Type B pancreatic cell (in vitro differentiated cells): ENCODE measurements around the gene DOK5. TPM values are rescaled to one million over a fixed set of nuclear protein-coding genes. Genes with fewer than 3 reads are reported as not detected.

Experiments
- DNase-seq: peaks from one replicate; pipeline ENCODE4 v3.0.0; 2021; ENCODE audit warnings: mixed read lengths; ENCODE audit not compliant: unreplicated experiment; ENCODE audit errors: extremely low spot score
- H3K27ac Mint-ChIP-seq: 2 replicates; pipeline ENCODE4 v1.8.0; 2021; ENCODE audit warnings: mild to moderate bottlenecking, mixed read lengths
- H3K27me3 Mint-ChIP-seq: 2 replicates; pipeline ENCODE4 v1.8.0; 2021; ENCODE audit warnings: mixed read lengths
- H3K36me3 Mint-ChIP-seq: 2 replicates; pipeline ENCODE4 v1.8.0; 2021; ENCODE audit warnings: mixed read lengths
- H3K4me1 Mint-ChIP-seq: one replicate; pipeline ENCODE4 v1.8.0; 2021; ENCODE audit warnings: mixed read lengths; ENCODE audit not compliant: unreplicated experiment
- H3K4me3 Mint-ChIP-seq: 2 replicates; pipeline ENCODE4 v1.8.0; 2021; ENCODE audit warnings: mild to moderate bottlenecking, mixed read lengths
- H3K9me3 Mint-ChIP-seq: 2 replicates; pipeline ENCODE4 v1.8.0; 2021; ENCODE audit warnings: mixed read lengths
- total RNA-seq: library from RNA; stranded (reverse); gene quantifications from 2 replicates; pipeline ENCODE4 v1.2.1, GENCODE V29; 2021; ENCODE audit warnings: low replicate concordance
- TF ChIP-seq, protein P1 (sequence below): fragments of 200-600 bp; sonication (generic); conservative IDR thresholded peaks from 2 replicates; pipeline ENCODE4 v1.5.0; 2021; ENCODE audit warnings: antibody characterized with exemption, mild to moderate bottlenecking

DOK5 gene
- total RNA-seq, 1 donor from 2014 or later = 26.9 TPM

DNA sequence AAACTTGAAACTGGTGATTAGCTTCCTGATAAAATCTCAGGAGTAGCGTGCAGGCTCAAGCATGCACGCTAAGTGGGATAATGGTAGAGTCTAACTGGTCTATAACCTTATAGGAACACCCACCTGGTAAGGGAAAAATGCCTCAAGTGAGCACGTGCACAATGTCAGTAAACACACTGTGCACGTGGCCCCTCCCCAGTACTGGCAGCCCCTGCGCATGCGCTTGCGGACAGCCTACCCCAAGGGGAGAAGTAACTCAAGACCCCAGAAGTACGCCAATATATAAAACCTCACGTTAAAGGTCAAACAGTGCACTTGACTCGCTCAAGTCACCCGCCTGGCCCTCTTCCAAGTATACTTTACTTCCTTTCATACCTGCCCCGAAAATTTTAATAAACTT is 23.1 kb upstream of the DOK5 start:
- peaks cover 13% of the 10 kb centered on the region for H3K27me3 Mint-ChIP-seq
- TF ChIP-seq, protein P1, sequence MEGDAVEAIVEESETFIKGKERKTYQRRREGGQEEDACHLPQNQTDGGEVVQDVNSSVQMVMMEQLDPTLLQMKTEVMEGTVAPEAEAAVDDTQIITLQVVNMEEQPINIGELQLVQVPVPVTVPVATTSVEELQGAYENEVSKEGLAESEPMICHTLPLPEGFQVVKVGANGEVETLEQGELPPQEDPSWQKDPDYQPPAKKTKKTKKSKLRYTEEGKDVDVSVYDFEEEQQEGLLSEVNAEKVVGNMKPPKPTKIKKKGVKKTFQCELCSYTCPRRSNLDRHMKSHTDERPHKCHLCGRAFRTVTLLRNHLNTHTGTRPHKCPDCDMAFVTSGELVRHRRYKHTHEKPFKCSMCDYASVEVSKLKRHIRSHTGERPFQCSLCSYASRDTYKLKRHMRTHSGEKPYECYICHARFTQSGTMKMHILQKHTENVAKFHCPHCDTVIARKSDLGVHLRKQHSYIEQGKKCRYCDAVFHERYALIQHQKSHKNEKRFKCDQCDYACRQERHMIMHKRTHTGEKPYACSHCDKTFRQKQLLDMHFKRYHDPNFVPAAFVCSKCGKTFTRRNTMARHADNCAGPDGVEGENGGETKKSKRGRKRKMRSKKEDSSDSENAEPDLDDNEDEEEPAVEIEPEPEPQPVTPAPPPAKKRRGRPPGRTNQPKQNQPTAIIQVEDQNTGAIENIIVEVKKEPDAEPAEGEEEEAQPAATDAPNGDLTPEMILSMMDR = no peak
- DNase-seq = no peak
- H3K9me3 Mint-ChIP-seq = peaks cover 10% of the 10 kb centered on the region
- H3K36me3 Mint-ChIP-seq = peaks cover 4% of the 10 kb centered on the region
- H3K4me1 Mint-ChIP-seq = no peaks in the 10 kb centered on the region
- H3K4me3 Mint-ChIP-seq = no peak overlapping the region
- H3K27ac Mint-ChIP-seq = no peak overlapping the region

DNA sequence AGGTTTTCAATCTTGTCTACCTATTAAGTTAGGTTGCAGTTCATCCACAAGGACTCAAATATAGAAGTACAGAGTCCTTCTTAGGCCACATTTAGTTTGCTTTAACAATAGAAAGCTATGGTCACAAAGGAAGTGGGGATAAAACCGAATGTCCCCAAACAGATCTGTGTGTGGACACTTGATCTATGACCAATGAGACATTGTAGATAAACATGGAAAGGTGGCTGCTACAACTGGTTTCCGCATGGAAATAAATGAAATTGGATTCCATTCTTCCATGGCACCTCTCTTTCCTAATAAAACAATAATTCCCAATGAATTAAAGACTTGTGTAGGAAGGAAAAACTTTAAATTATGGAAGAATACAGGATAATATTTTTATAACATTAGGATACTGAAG is 20.4 kb upstream of the DOK5 start:
- no peaks in the 10 kb centered on the region for H3K4me1 Mint-ChIP-seq

DNA sequence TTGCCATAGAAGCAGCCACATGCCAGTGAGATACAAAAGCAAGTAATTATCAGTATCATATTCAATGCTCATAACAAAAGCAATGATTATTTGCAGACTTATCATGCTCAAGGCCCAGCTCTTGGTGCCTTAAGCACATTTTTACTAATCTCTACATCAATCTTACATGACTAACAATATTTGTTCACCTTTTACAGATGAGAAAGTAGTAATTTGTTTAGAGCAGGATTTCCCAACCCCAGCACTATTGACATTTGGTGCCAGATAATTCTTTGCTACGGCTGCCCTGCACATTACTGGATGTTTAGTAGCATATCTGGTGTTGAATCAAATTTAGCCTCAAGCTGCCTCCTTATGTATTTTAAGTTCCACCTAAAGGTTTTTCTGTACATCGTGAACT is 19.0 kb upstream of the DOK5 start:
- H3K4me3 Mint-ChIP-seq = no peak overlapping the region
- no peak for DNase-seq
- peaks cover 10% of the 10 kb centered on the region for H3K9me3 Mint-ChIP-seq
- H3K36me3 Mint-ChIP-seq = peaks cover 4% of the 10 kb centered on the region
- TF ChIP-seq, protein P1 = no peak
- no peaks in the 10 kb centered on the region for H3K4me1 Mint-ChIP-seq
- no peaks in the 10 kb centered on the region for H3K27me3 Mint-ChIP-seq
- H3K27ac Mint-ChIP-seq = no peak overlapping the region

More for the DNA sequence above, 20.4 kb upstream of the DOK5 start:
- DNase-seq = no peak
- Mint-ChIP-seq H3K27me3 (no peaks in the 10 kb centered on the region), H3K4me3 (no peak overlapping the region), H3K36me3 (peaks cover 4% of the 10 kb centered on the region), H3K9me3 (peaks cover 10% of the 10 kb centered on the region), H3K27ac (no peak overlapping the region)
- TF ChIP-seq, protein P1 = no peak

DNA sequence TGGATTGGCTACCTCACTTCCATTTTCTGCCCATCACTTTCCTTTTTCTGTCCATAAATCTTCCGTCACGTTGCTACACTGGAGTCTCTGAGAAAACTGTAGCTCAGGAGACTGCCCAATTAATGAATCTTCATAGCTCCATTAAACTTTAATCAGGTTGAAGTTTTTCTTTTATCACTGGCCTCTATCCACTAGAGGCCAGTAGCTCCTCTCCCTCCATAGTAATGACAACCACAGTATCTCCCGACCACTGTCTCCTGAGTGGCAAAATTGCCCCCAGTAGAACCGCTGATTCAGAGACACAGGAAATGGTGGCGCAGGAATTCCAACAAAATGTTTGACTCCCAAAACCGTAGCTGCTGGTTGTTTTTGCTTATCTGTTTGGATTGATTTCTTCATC is 18.4 kb upstream of the DOK5 start:
- Mint-ChIP-seq H3K36me3 (peaks cover 4% of the 10 kb centered on the region), H3K27ac (no peak overlapping the region), H3K4me3 (no peak overlapping the region), H3K27me3 (no peaks in the 10 kb centered on the region), H3K9me3 (peaks cover 10% of the 10 kb centered on the region), H3K4me1 (no peaks in the 10 kb centered on the region)
- no peak for DNase-seq
- TF ChIP-seq, protein P1 = no peak

DNA sequence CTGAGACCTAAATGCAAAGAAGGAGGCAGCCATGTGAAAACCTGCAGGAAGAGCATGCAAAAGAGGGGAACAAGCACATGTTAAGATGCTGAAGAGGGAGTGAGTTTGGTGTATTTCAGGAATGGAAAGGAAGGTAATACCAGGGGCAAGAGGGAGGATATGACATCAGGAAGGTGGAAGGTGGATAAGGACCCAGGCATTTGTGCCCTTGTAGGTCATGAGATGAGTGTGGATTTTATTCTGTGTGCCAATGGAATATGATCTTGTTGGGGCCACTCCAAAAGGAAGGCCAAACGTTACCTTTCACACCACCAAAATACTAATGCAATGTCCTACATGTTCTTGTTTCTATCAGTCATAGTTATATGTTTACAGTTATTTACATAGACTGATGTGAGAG is 17.2 kb upstream of the DOK5 start:
- DNase-seq = no peak
- peaks cover 3% of the 10 kb centered on the region for H3K9me3 Mint-ChIP-seq
- H3K36me3 Mint-ChIP-seq = no peaks in the 10 kb centered on the region
- no peaks in the 10 kb centered on the region for H3K4me1 Mint-ChIP-seq
- H3K27ac Mint-ChIP-seq = no peak overlapping the region
- no peak overlapping the region for H3K4me3 Mint-ChIP-seq
- TF ChIP-seq, protein P1 = no peak
- H3K27me3 Mint-ChIP-seq = no peaks in the 10 kb centered on the region

DNA sequence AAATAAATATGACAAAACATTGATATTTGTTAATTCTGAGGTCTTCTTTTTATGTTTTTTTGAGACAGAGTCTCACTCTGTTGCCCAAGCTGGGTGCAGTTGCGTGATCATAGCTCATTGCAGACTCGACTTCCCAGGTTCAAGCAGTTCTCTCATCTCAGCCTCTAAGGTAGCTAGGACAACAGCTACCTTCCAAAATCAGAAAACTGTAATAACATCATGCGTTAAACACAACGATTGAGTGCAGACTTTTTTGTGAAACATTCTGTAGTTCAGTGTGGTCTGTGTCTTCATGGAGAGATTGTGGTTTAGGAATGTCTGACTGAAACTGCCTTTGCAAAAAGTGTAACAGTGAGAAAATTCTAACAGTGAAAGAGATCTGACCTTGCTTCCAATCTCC is 16.1 kb upstream of the DOK5 start:
- H3K36me3 Mint-ChIP-seq = no peaks in the 10 kb centered on the region
- no peaks in the 10 kb centered on the region for H3K9me3 Mint-ChIP-seq
- H3K4me3 Mint-ChIP-seq = no peak overlapping the region
- TF ChIP-seq, protein P1 = no peak
- H3K27ac Mint-ChIP-seq = no peak overlapping the region
- DNase-seq = no peak
- no peaks in the 10 kb centered on the region for H3K4me1 Mint-ChIP-seq
- no peaks in the 10 kb centered on the region for H3K27me3 Mint-ChIP-seq
